Endodermal cell (in vitro differentiated cells): ENCODE measurements around the gene MAP3K5. TPM values are rescaled to one million over a fixed set of nuclear protein-coding genes. Genes with fewer than 3 reads are reported as not detected.
"Not testable (repeated sequence)": the region's sequence is repeated elsewhere in the genome, so short reads cannot be mapped to it uniquely, and the experiment has no call there.

Source experiments
- DNase-seq: peaks from one replicate; pipeline ENCODE4 v3.0.0-alpha.2; 2017
- H3K27ac ChIP-seq: 2 replicates; pipeline ENCODE4 v1.5.1; 2013; ENCODE audit warnings: mild to moderate bottlenecking, low read depth, low read length, moderate library complexity
- H3K27me3 ChIP-seq: 2 replicates; pipeline ENCODE4 v1.6.1; 2013; ENCODE audit warnings: mild to moderate bottlenecking, low read length, moderate library complexity; ENCODE audit not compliant: insufficient read depth, control insufficient read depth, poor library complexity, severe bottlenecking
- H3K36me3 ChIP-seq: 2 replicates; pipeline ENCODE4 v1.7.0; 2013; ENCODE audit warnings: mild to moderate bottlenecking, low read length, moderate library complexity; ENCODE audit not compliant: control insufficient read depth, insufficient read depth
- H3K4me1 ChIP-seq: one replicate; pipeline ENCODE4 v1.7.0; 2013; ENCODE audit warnings: low read length; ENCODE audit not compliant: control insufficient read depth, insufficient read depth
- H3K4me3 ChIP-seq: 2 replicates; pipeline ENCODE4 v1.5.1; 2013; ENCODE audit warnings: mild to moderate bottlenecking, low read length, moderate library complexity
- H3K9ac ChIP-seq: 2 replicates; pipeline ENCODE4 v1.6.1; 2013; ENCODE audit warnings: mild to moderate bottlenecking, low read length, moderate library complexity; ENCODE audit not compliant: poor library complexity, severe bottlenecking; ENCODE audit errors: extremely low read depth
- H3K9me3 ChIP-seq: 2 replicates; pipeline ENCODE4 v1.6.1; 2013; ENCODE audit warnings: mild to moderate bottlenecking, low read length, moderate library complexity; ENCODE audit not compliant: control insufficient read depth
- H3K27ac Mint-ChIP-seq: 2 replicates; pipeline ENCODE4 v1.8.0; 2020; ENCODE audit warnings: mixed read lengths
- H3K27me3 Mint-ChIP-seq: 2 replicates; pipeline ENCODE4 v1.8.0; 2021; ENCODE audit warnings: mild to moderate bottlenecking, mixed read lengths; ENCODE audit not compliant: insufficient read depth
- H3K36me3 Mint-ChIP-seq: 2 replicates; pipeline ENCODE4 v1.8.0; 2020; ENCODE audit warnings: low read depth, mixed read lengths
- H3K4me1 Mint-ChIP-seq: 2 replicates; pipeline ENCODE4 v1.8.0; 2020; ENCODE audit warnings: mixed read lengths
- H3K4me3 Mint-ChIP-seq: 2 replicates; pipeline ENCODE4 v1.8.0; 2020; ENCODE audit warnings: mild to moderate bottlenecking, moderate library complexity, mixed read lengths
- H3K9me3 Mint-ChIP-seq: 2 replicates; pipeline ENCODE4 v1.8.0; 2020; ENCODE audit warnings: mild to moderate bottlenecking, mixed read lengths
- WGBS, 2 experiments: methylation state at CpG; one replicate each; pipeline versions ENCODE4 v1.1.5 to v1.1.7; 2013; ENCODE audit warnings: missing lambda C conversion rate in 2 of 2, mixed read lengths in 1 of 2; ENCODE audit not compliant: insufficient coverage in 1 of 2, insufficient read length in 1 of 2; 5-methylcytosine and 5-hydroxymethylcytosine counted together
- total RNA-seq, 2 donors: library from RNA; stranded (reverse); fragmentation: NEBNext Ultra II Directional in 1 of 2; extraction: Animal tissue kit (Norgen Biotek cat#: 25700) in 1 of 2; gene quantifications; 2 replicates in 1 of 2; 3 replicates in 1 of 2; pipeline ENCODE4 v1.2.1, GENCODE V29; 2021
- TF ChIP-seq, protein P1 (sequence below): fragments of 200-600 bp; sonication (generic); conservative IDR thresholded peaks from 2 replicates; pipeline ENCODE4 v1.5.0; 2021; ENCODE audit warnings: antibody characterized with exemption, mild to moderate bottlenecking

MAP3K5 gene
- total RNA-seq, 2 donors from 2014 or later = 1.6 to 3.4 TPM

GRCh38 chr6:136790411-136791295 lies 1.6 kb downstream of the MAP3K5 start:
- Histone ChIP-seq H3K4me1 (no peaks in the 10 kb centered on the region), H3K9me3 (no peaks in the 10 kb centered on the region), H3K9ac (no peak overlapping the region), H3K4me3 (peak overlapping the region; percentile 77), H3K27ac (no peak overlapping the region), H3K27me3 (peaks cover 27% of the 10 kb centered on the region), H3K36me3 (no peaks in the 10 kb centered on the region)
- H3K36me3 Mint-ChIP-seq = no peaks in the 10 kb centered on the region
- H3K27ac Mint-ChIP-seq = no peak overlapping the region
- TF ChIP-seq, protein P1, sequence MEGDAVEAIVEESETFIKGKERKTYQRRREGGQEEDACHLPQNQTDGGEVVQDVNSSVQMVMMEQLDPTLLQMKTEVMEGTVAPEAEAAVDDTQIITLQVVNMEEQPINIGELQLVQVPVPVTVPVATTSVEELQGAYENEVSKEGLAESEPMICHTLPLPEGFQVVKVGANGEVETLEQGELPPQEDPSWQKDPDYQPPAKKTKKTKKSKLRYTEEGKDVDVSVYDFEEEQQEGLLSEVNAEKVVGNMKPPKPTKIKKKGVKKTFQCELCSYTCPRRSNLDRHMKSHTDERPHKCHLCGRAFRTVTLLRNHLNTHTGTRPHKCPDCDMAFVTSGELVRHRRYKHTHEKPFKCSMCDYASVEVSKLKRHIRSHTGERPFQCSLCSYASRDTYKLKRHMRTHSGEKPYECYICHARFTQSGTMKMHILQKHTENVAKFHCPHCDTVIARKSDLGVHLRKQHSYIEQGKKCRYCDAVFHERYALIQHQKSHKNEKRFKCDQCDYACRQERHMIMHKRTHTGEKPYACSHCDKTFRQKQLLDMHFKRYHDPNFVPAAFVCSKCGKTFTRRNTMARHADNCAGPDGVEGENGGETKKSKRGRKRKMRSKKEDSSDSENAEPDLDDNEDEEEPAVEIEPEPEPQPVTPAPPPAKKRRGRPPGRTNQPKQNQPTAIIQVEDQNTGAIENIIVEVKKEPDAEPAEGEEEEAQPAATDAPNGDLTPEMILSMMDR = no peak
- peak overlapping the region; percentile 80 for H3K4me3 Mint-ChIP-seq
- H3K9me3 Mint-ChIP-seq = no peaks in the 10 kb centered on the region
- peaks cover 53% of the 10 kb centered on the region for H3K27me3 Mint-ChIP-seq
- DNase-seq = no peak
- 66 to 85% methylated on average over 4 to 6 of the region's 7 CpGs for WGBS, 2 experiments
- peaks cover 12% of the 10 kb centered on the region for H3K4me1 Mint-ChIP-seq

DNA sequence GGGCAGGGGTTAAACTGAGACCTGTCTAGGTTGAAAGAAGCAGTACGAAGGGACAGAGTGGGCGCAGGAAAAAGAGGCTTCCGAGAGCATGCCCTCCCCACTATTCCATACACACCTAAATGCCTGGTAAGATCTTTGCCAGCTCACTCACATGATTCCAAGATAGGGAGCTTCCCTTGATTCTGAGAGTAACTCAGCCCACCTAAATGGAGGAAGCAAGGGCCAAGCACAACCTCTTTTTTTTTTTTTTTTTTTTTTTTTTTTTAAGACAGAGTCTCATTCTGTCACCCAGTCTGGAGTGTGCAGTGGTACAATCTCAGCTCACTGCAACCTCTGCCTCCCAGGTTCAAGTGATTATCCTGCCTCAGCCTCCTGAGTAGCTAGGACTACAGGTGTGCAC lies 2.8 kb downstream of the MAP3K5 start:
- H3K4me1 ChIP-seq, H3K27ac Mint-ChIP-seq, H3K4me3 Mint-ChIP-seq, H3K9me3 ChIP-seq, DNase-seq, H3K9me3 Mint-ChIP-seq, H3K9ac ChIP-seq, H3K4me3 ChIP-seq, H3K36me3 Mint-ChIP-seq, H3K27ac ChIP-seq, H3K36me3 ChIP-seq: not testable (repeated sequence)
- H3K4me1 Mint-ChIP-seq = peaks cover 12% of the 10 kb centered on the region
- H3K27me3 Mint-ChIP-seq = peaks cover 47% of the 10 kb centered on the region
- peaks cover 23% of the 10 kb centered on the region for H3K27me3 ChIP-seq
- 95 to 100% methylated on average over 1 to 3 of the region's 3 CpGs for WGBS, 2 experiments

DNA sequence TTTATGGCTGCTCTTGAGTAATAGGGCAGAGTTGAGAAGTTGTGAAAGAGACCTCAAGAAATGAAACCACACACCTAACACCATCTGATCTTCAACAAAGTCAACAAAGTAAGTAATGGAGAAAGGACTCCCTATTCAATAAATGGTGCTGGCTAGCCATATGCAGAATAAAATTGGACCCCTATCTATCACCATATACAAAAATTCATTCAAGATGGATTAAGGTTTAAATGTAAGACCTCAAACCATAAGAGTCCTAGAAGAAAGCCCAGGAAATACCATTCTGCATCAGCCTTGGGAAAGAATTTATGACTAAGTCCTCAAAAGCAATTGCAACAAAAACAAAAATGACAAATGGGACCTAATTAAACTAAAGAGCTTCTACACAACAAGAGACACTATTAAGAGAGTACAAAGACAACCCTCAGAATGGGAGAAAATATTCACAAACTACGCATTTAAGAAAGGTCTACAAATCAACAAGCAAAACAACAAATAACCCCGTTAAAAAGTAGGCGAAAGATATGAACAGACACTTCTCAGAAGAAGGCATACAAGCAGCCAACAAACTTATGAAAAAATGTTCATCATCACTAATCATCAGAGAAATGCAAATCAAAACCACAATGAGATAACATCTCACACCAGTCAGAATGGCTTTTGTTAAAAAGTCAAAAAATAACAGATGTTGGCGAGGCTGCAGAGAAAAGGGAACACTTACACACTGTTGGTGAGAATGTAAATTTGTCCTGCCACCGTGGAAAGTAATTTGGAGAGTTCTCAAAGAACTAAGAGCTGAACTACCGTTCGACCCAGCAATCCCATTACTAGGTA lies 4.0 kb downstream of the MAP3K5 start:
- Histone ChIP-seq H3K9ac (no peak overlapping the region), H3K27ac (no peak overlapping the region), H3K36me3 (no peaks in the 10 kb centered on the region), H3K27me3 (peaks cover 23% of the 10 kb centered on the region), H3K9me3 (no peaks in the 10 kb centered on the region), H3K4me3 (no peak overlapping the region), H3K4me1 (no peaks in the 10 kb centered on the region)
- Mint-ChIP-seq H3K36me3 (no peaks in the 10 kb centered on the region), H3K27me3 (peaks cover 41% of the 10 kb centered on the region), H3K4me3 (no peak overlapping the region), H3K4me1 (peaks cover 9% of the 10 kb centered on the region), H3K9me3 (no peaks in the 10 kb centered on the region), H3K27ac (no peak overlapping the region)
- TF ChIP-seq, protein P1 = no peak
- 76 to 100% methylated on average over 4 to 7 of the region's 7 CpGs for WGBS, 2 experiments
- no peak for DNase-seq
